Bronchial epithelial cell (primary cell): ENCODE data around the gene ZNF296. TPM values are rescaled to one million over a fixed set of nuclear protein-coding genes. Genes with fewer than 3 reads are reported as not detected.

Source experiments
- DNase-seq: peaks from one replicate; pipeline ENCODE4 v3.0.0-alpha.2; 2010; ENCODE audit warnings: low read depth
- FAIRE-seq: peaks from 2 replicates; lab custom pipeline; 2011; peaks lifted over from hg19 to GRCh38; lab: Jason Lieb, UNC
- H3K27me3 ChIP-seq: 2 replicates; pipeline ENCODE4 v1.5.1; 2011; ENCODE audit warnings: low read length; ENCODE audit not compliant: control insufficient read depth, insufficient read depth
- H3K36me3 ChIP-seq: 2 replicates; pipeline ENCODE4 v1.5.1; 2011; ENCODE audit warnings: low read length; ENCODE audit not compliant: control insufficient read depth, insufficient read depth
- H3K4me3 ChIP-seq: 2 replicates; pipeline ENCODE4 v1.5.1; 2011; ENCODE audit warnings: mild to moderate bottlenecking, low read depth, low read length, control low read depth
- total RNA-seq: library from RNA; depleted of rRNA; stranded (reverse); fragments of >200 nt; gene quantifications from 2 replicates; pipeline ENCODE4 v1.2.1, GENCODE V29; 2014
- TF ChIP-seq, protein P1 (sequence below): IDR thresholded peaks from 2 replicates; pipeline ENCODE4 v1.5.1; 2011; ENCODE audit warnings: mild to moderate bottlenecking, moderate library complexity, low read length, control low read depth, inconsistent platforms; ENCODE audit not compliant: insufficient read depth, severe bottlenecking

The ZNF296 gene
- total RNA-seq, 1 donor from 2014 or later, result under 0.01 TPM

DNA sequence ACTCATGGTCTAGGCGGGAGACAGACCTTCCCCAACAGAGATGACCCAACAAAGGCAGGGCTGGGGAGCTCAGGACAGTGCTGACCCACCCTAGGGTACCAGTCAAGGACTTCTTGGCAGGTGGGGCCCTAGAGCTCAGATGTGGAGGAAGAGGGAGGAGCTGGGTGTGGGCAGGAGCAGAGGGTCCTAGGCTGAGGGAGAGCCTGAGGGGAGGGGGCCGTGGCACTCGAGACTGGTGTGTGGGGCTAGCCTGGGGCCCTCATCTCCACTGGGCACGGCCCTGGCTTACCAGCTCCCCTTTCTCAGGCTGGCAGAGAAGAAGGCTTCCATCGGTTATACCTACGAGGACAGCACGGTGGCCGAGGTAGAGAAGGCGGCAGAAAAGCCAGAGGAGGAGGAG lies 18.8 kb downstream of the ZNF296 start:
- DNase-seq (no peak), FAIRE-seq (no peak)
- peaks cover 53% of the 10 kb centered on the region for H3K36me3 ChIP-seq
- H3K27me3 ChIP-seq, result no peaks in the 10 kb centered on the region
- H3K4me3 ChIP-seq, result no peak overlapping the region
- TF ChIP-seq, protein P1, sequence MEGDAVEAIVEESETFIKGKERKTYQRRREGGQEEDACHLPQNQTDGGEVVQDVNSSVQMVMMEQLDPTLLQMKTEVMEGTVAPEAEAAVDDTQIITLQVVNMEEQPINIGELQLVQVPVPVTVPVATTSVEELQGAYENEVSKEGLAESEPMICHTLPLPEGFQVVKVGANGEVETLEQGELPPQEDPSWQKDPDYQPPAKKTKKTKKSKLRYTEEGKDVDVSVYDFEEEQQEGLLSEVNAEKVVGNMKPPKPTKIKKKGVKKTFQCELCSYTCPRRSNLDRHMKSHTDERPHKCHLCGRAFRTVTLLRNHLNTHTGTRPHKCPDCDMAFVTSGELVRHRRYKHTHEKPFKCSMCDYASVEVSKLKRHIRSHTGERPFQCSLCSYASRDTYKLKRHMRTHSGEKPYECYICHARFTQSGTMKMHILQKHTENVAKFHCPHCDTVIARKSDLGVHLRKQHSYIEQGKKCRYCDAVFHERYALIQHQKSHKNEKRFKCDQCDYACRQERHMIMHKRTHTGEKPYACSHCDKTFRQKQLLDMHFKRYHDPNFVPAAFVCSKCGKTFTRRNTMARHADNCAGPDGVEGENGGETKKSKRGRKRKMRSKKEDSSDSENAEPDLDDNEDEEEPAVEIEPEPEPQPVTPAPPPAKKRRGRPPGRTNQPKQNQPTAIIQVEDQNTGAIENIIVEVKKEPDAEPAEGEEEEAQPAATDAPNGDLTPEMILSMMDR, result no peak

DNA sequence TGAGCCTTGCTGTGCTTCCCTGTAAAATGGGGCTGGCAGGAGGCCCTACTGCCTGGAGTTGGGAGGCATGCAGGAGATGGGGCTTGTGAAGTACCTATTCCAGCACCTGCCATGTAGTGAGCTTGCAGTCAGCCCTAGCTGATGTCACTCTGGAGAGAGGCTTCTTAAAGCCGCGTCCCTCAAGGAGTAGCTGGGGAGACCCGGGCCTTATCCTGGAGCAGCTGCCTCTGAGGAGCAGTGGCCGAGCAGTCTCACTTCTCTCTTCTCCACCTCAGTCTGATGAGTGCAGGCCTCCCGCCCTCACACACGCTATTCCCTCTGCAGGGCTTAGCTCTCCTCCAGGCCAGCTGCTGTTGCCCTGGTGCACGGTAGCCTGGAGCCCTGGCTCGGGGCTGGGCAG lies 19.4 kb downstream of the ZNF296 start:
- TF ChIP-seq, protein P1, result no peak
- Histone ChIP-seq H3K27me3 (no peaks in the 10 kb centered on the region), H3K4me3 (no peak overlapping the region), H3K36me3 (peaks cover 55% of the 10 kb centered on the region)
- FAIRE-seq (no peak), DNase-seq (no peak)

DNA sequence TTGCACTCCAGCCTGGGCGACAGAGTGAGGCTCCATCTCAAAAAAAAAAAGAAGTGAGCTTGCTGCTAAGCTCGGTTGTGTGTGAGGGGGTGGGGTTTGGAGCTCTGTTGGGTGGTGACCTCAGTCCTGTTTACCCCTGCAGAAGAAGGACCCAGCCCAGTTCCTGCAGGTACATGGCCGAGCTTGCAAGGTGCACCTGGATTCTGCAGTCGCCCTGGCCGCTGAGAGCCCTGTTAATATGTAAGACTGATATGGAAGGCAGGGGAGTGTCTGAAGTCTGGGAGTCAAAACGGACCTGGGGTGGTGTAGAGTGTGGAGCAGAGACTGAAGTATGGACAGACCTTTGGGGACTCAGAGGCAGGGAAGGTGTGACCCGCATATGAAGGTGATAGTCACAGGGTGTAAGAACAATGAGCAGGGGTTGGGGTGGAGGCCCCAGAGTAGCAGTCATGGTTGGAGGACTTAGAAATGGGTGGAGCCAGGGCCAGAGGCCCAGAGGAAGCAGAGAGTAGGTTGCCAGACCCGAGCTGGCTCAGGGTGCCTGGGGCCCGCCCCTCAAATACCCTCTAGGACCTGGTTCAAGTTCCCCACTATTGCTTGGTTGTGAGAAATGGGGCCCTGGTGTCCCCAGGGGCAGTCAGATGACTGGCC lies 24.2 kb downstream of the ZNF296 start:
- Histone ChIP-seq H3K4me3 (no peak overlapping the region), H3K27me3 (no peaks in the 10 kb centered on the region), H3K36me3 (peaks cover 26% of the 10 kb centered on the region)
- DNase-seq (no peak), FAIRE-seq (no peak)
- TF ChIP-seq, protein P1, result no peak

DNA sequence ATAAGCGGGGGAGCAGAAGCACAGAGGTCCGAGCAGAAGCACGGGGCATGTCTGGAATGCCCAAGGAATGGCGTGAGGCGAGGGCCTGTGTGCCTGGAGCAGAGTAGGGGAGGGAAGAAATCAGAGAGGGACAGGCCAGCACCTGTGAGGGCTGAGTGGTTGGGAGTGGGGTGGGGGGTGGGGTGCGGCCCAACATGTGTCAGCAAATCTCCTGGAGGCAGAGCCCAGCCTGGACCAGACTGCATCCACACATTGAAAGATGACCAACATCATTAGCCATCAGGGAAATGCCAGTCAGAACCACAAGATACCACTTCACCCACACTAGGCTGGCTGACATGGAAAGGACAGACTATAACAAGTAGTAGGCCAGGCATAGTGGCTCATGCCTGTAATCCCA lies 26.2 kb downstream of the ZNF296 start:
- FAIRE-seq (no peak), DNase-seq (peak; percentile 70)
- H3K4me3 ChIP-seq, result no peak overlapping the region
- H3K27me3 ChIP-seq, result no peaks in the 10 kb centered on the region
- TF ChIP-seq, protein P1, result no peak
- H3K36me3 ChIP-seq, result peaks cover 20% of the 10 kb centered on the region

DNA sequence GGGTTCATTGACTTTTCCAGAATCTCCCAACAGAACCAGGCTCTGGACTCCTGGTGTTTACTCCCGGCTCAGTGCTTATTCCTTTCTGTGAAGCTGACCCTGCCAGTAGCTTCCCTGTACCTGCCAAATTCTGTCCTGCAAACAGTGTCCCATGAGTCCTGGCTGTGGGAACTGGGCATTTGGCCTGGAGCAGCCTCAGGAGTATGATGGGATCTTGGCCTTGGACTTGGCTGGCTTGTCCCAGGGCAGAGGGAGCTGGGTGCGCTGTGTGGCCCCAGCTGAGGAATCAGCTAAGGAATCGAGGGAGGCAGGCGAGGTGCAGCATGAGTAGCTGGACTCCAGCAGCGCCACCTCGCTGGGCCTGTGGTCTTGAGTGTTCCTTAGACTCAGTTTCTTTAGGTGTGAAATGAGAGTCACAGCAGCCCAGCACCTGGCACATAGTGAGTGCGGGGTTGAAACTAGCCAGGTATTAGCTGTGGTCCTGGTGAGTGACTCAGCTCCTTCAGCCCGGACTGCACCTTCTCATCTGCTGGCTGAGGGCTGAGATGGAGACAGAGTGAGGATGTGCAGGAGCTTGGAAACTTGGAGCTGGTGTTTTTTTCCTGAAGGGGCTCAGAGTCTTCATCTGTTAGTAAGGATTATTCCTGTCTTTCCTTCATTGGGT lies 27.1 kb downstream of the ZNF296 start:
- Histone ChIP-seq H3K27me3 (no peaks in the 10 kb centered on the region), H3K4me3 (no peak overlapping the region), H3K36me3 (peaks cover 19% of the 10 kb centered on the region)
- FAIRE-seq (no peak), DNase-seq (peak; percentile 48)
- TF ChIP-seq, protein P1, result no peak
